HG03354 (cell line): Measurements from ENCODE around the gene TTC24.
"Not testable (repeated sequence)": the region's sequence is repeated elsewhere in the genome, so short reads cannot be mapped to it uniquely, and the experiment has no call there.

Experiments used
- ATAC-seq: cut with Tn5 transposase; IDR thresholded peaks from one replicate; pipeline ENCODE4 v1.9.1; 2021; ENCODE audit warnings: mild to moderate bottlenecking; ENCODE audit not compliant: unreplicated experiment, poor library complexity, severe bottlenecking

The TTC24 gene

GRCh38 chr1:156601122-156601830 lies 21.8 kb downstream of the TTC24 start, which contains the start of gene GPATCH4:
Gene GPATCH4, minus strand, starts transcription at chr1:156601479.
- ATAC-seq: peak; percentile 60

GRCh38 chr1:156601892-156602291 lies 22.4 kb downstream of the TTC24 start:
- ATAC-seq: peak; percentile 45

- ATAC-seq: no peak
These were observed 23.1 kb downstream of the TTC24 start for GRCh38 chr1:156602557-156602993.

- ATAC-seq: not testable (repeated sequence)
These were observed 27.8 kb downstream of the TTC24 start for GRCh38 chr1:156607344-156607743.

GRCh38 chr1:156608036-156608674 lies 28.6 kb downstream of the TTC24 start:
- ATAC-seq: peak; percentile 62

- peak; percentile 66 for ATAC-seq
These were observed 29.5 kb downstream of the TTC24 start for GRCh38 chr1:156608981-156609380.

- not testable (repeated sequence) for ATAC-seq
These were observed 30.5 kb downstream of the TTC24 start for GRCh38 chr1:156610072-156610471.

GRCh38 chr1:156612666-156613065 lies 33.1 kb downstream of the TTC24 start:
- ATAC-seq: no peak

- ATAC-seq: no peak
These were observed 36.4 kb downstream of the TTC24 start for GRCh38 chr1:156615946-156616345.

GRCh38 chr1:156616463-156616862 lies 36.9 kb downstream of the TTC24 start:
- no peak for ATAC-seq

GRCh38 chr1:156618853-156619581 lies 39.5 kb downstream of the TTC24 start, which contains the start of gene HAPLN2:
Gene HAPLN2, plus strand, starts transcription at chr1:156619415. Its CDS starts 4,076 bp downstream, at chr1:156623491.
- no peak for ATAC-seq

- ATAC-seq: no peak
These were observed 40.0 kb downstream of the TTC24 start for GRCh38 chr1:156619582-156619955.

- no peak for ATAC-seq
These were observed 43.2 kb downstream of the TTC24 start for GRCh38 chr1:156622581-156623297.

GRCh38 chr1:156623946-156624813 lies 44.7 kb downstream of the TTC24 start:
- ATAC-seq: no peak

- no peak for ATAC-seq
These were observed 45.4 kb downstream of the TTC24 start for GRCh38 chr1:156624814-156625435.

GRCh38 chr1:156625436-156626078 lies 46.0 kb downstream of the TTC24 start:
- no peak for ATAC-seq

- ATAC-seq: no peak
These were observed 46.5 kb downstream of the TTC24 start for GRCh38 chr1:156626079-156626438.

GRCh38 chr1:156627313-156627880 lies 47.9 kb downstream of the TTC24 start:
- ATAC-seq: no peak
